HL-60 (cell line): ENCODE data around the gene DGLUCY.

Experiments
- CTCF ChIP-seq: IDR thresholded peaks from one replicate; pipeline ENCODE4 v1.5.1; 2011; ENCODE audit warnings: low read length, control low read depth, inconsistent platforms; ENCODE audit not compliant: insufficient read depth
- POLR2AphosphoS5 ChIP-seq: IDR thresholded peaks from 2 replicates; pipeline ENCODE4 v1.6.1; 2012; ENCODE audit warnings: low read depth
- REST ChIP-seq: IDR thresholded peaks from 2 replicates; pipeline ENCODE4 v1.6.1; 2012; ENCODE audit warnings: low read depth; ENCODE audit not compliant: insufficient replicate concordance

GRCh38 chr14:91228112-91229004 is 114.5 kb downstream of the DGLUCY start:
- TF ChIP-seq CTCF (no peak), POLR2AphosphoS5 (no peak), REST (no peak)
